Measurements from ENCODE around the gene PAFAH2.

The PAFAH2 gene

DNA sequence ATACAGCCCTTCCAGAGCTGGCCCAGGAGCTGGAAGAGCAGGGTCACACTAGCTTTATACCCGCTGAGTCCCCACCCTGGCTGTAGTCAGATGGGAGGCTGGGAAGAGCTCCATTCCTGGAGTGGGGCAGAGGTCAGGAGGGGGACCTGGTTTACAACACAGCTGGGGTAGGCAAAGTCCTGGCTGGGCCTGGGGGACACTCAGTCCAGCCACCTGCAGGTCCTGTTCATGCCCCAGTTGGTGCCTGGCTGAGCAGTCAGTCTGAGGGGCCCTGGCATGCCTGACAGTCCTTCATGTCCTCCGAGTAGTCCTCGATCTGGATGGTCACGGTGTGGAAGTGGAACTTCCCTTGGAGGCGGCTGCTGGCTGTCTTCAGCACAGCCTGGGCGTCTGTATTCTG is 41.0 kb upstream of the PAFAH2 start:
- no peaks in the 10 kb centered on the region for H3K36me3 ChIP-seq (ENCODE audit: low read length)
- H3K4me2 ChIP-seq (ENCODE audit: low read depth, low read length, poor library complexity, severe bottlenecking) = no peak overlapping the region
- no peak overlapping the region for H3K27ac ChIP-seq (ENCODE audit: low read depth, low read length)
- no peak overlapping the region for H3K4me3 ChIP-seq (ENCODE audit: insufficient read depth, low read length, poor library complexity, severe bottlenecking)
- no peak for TF ChIP-seq EZH2phosphoT487 (conservative IDR thresholded peaks at IDR 0.05; ENCODE audit: low read length)
- TF ChIP-seq, protein P1, sequence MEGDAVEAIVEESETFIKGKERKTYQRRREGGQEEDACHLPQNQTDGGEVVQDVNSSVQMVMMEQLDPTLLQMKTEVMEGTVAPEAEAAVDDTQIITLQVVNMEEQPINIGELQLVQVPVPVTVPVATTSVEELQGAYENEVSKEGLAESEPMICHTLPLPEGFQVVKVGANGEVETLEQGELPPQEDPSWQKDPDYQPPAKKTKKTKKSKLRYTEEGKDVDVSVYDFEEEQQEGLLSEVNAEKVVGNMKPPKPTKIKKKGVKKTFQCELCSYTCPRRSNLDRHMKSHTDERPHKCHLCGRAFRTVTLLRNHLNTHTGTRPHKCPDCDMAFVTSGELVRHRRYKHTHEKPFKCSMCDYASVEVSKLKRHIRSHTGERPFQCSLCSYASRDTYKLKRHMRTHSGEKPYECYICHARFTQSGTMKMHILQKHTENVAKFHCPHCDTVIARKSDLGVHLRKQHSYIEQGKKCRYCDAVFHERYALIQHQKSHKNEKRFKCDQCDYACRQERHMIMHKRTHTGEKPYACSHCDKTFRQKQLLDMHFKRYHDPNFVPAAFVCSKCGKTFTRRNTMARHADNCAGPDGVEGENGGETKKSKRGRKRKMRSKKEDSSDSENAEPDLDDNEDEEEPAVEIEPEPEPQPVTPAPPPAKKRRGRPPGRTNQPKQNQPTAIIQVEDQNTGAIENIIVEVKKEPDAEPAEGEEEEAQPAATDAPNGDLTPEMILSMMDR (IDR thresholded peaks at IDR 0.05; ENCODE audit: insufficient read depth, low read length, poor library complexity, severe bottlenecking) = no peak
- H3K9me3 ChIP-seq (ENCODE audit: insufficient read depth, low read length) = no peaks in the 10 kb centered on the region
- no peaks in the 10 kb centered on the region for H3K79me2 ChIP-seq (ENCODE audit: insufficient read depth, low read length)
- H3F3A ChIP-seq (ENCODE audit: insufficient read depth) = no peaks in the 10 kb centered on the region
- H3K9ac ChIP-seq (ENCODE audit: low read length) = no peak overlapping the region
- no peaks in the 10 kb centered on the region for H4K20me1 ChIP-seq (ENCODE audit: low read depth, low read length)
- no peaks in the 10 kb centered on the region for H3K9me2 ChIP-seq (replicated peaks; ENCODE audit: insufficient read depth, low read length)
- H2AFZ ChIP-seq (ENCODE audit: low read depth, low read length, severe bottlenecking) = no peak overlapping the region
- H3K27me3 ChIP-seq (ENCODE audit: low read length) = no peaks in the 10 kb centered on the region

DNA sequence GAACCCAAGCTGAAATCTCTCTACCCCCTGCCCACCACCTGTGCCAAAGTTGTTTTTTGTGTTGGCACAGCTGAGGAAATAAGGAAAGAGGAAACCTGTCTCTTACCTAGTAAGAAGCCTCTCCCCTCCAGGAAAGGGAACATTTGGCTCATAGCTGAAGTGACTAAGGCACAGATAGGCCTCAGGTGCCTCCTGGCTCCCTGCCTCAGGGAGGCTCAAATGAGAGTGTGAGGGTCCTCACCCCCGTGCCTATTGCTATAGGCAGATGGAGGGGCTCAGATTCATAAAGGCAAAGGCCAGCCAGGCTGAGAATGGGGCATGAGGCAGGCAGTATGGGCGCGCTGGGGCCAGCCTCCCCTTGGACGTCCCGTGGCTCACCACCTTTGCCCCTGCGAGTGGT is 40.6 kb upstream of the PAFAH2 start:
- H3K4me2 ChIP-seq (ENCODE audit: low read depth, low read length, poor library complexity, severe bottlenecking) = no peak overlapping the region
- no peaks in the 10 kb centered on the region for H3K36me3 ChIP-seq (ENCODE audit: low read length)
- no peaks in the 10 kb centered on the region for H3F3A ChIP-seq (ENCODE audit: insufficient read depth)
- H3K27ac ChIP-seq (ENCODE audit: low read depth, low read length) = no peak overlapping the region
- TF ChIP-seq, protein P1 (IDR thresholded peaks at IDR 0.05; ENCODE audit: insufficient read depth, low read length, poor library complexity, severe bottlenecking) = no peak
- TF ChIP-seq EZH2phosphoT487 (conservative IDR thresholded peaks at IDR 0.05; ENCODE audit: low read length) = no peak
- no peaks in the 10 kb centered on the region for H3K27me3 ChIP-seq (ENCODE audit: low read length)
- no peaks in the 10 kb centered on the region for H3K79me2 ChIP-seq (ENCODE audit: insufficient read depth, low read length)
- no peaks in the 10 kb centered on the region for H3K9me2 ChIP-seq (replicated peaks; ENCODE audit: insufficient read depth, low read length)
- no peaks in the 10 kb centered on the region for H3K9me3 ChIP-seq (ENCODE audit: insufficient read depth, low read length)
- no peaks in the 10 kb centered on the region for H4K20me1 ChIP-seq (ENCODE audit: low read depth, low read length)
- H3K4me3 ChIP-seq (ENCODE audit: insufficient read depth, low read length, poor library complexity, severe bottlenecking) = no peak overlapping the region
- no peak overlapping the region for H2AFZ ChIP-seq (ENCODE audit: low read depth, low read length, severe bottlenecking)
- H3K9ac ChIP-seq (ENCODE audit: low read length) = no peak overlapping the region

DNA sequence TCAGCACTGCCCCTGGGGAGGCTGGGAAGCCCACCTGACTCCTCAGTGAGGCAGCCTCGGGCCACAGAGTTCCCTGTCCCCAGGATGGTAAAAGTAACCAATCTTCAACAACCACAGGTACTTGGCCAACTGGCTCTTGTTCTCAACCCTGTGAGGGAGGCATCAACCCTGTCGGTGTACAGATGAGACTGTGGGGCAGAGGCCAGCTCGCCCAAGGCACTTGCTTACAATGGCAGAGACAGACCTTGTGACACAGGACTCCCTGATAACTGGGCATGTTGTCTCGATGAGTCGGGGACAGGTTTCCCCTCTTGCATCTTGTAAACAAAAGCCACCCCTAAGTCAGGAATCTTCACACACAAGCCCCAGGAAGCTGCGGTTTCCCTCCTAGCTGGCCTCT is 40.0 kb upstream of the PAFAH2 start:
- H3K79me2 ChIP-seq (ENCODE audit: insufficient read depth, low read length) = no peaks in the 10 kb centered on the region
- no peak overlapping the region for H3K4me3 ChIP-seq (ENCODE audit: insufficient read depth, low read length, poor library complexity, severe bottlenecking)
- no peak overlapping the region for H3K27ac ChIP-seq (ENCODE audit: low read depth, low read length)
- H3K4me2 ChIP-seq (ENCODE audit: low read depth, low read length, poor library complexity, severe bottlenecking) = no peak overlapping the region
- H2AFZ ChIP-seq (ENCODE audit: low read depth, low read length, severe bottlenecking) = no peak overlapping the region
- no peaks in the 10 kb centered on the region for H4K20me1 ChIP-seq (ENCODE audit: low read depth, low read length)
- H3K27me3 ChIP-seq (ENCODE audit: low read length) = no peaks in the 10 kb centered on the region
- TF ChIP-seq, protein P1 (IDR thresholded peaks at IDR 0.05; ENCODE audit: insufficient read depth, low read length, poor library complexity, severe bottlenecking) = no peak
- TF ChIP-seq EZH2phosphoT487 (conservative IDR thresholded peaks at IDR 0.05; ENCODE audit: low read length) = no peak
- no peaks in the 10 kb centered on the region for H3K36me3 ChIP-seq (ENCODE audit: low read length)
- H3F3A ChIP-seq (ENCODE audit: insufficient read depth) = no peaks in the 10 kb centered on the region
- H3K9me3 ChIP-seq (ENCODE audit: insufficient read depth, low read length) = no peaks in the 10 kb centered on the region
- no peak overlapping the region for H3K9ac ChIP-seq (ENCODE audit: low read length)
- H3K9me2 ChIP-seq (replicated peaks; ENCODE audit: insufficient read depth, low read length) = no peaks in the 10 kb centered on the region
